COLO829 (cell line): ENCODE data around the gene CA10.

ENCODE experiments used
- DNase-seq: peaks from one replicate; pipeline ENCODE4 v3.0.0; 2012; ENCODE audit warnings: low spot score

The CA10 gene

GRCh38 chr17:52047086-52047485 lies 111.4 kb downstream of the CA10 start:
- DNase-seq = no peak

- DNase-seq = no peak
Observed at GRCh38 chr17:52041123-52041617, 117.3 kb downstream of the CA10 start.

GRCh38 chr17:52036416-52036815 lies 122.1 kb downstream of the CA10 start:
- no peak for DNase-seq

GRCh38 chr17:52035336-52035915 lies 123.1 kb downstream of the CA10 start:
- no peak for DNase-seq

GRCh38 chr17:52032454-52032853 lies 126.1 kb downstream of the CA10 start:
- no peak for DNase-seq

GRCh38 chr17:52030052-52030451 lies 128.5 kb downstream of the CA10 start:
- DNase-seq = no peak

GRCh38 chr17:52027620-52028295 lies 130.8 kb downstream of the CA10 start:
- DNase-seq = no peak

- DNase-seq = no peak
Observed at GRCh38 chr17:52027081-52027480, 131.4 kb downstream of the CA10 start.

GRCh38 chr17:52026075-52026474 lies 132.4 kb downstream of the CA10 start:
- DNase-seq = no peak

- no peak for DNase-seq
Observed at GRCh38 chr17:52025236-52025635, 133.3 kb downstream of the CA10 start.

GRCh38 chr17:52024300-52024870 lies 134.1 kb downstream of the CA10 start:
- no peak for DNase-seq

- no peak for DNase-seq
Observed at GRCh38 chr17:52011064-52011463, 147.4 kb downstream of the CA10 start.

GRCh38 chr17:51999654-52000053 lies 158.9 kb downstream of the CA10 start:
- DNase-seq = no peak

GRCh38 chr17:51997723-51998122 lies 160.8 kb downstream of the CA10 start:
- DNase-seq = no peak

GRCh38 chr17:51995797-51996403 lies 162.6 kb downstream of the CA10 start:
- DNase-seq = no peak

GRCh38 chr17:51992864-51993416 lies 165.6 kb downstream of the CA10 start:
- no peak for DNase-seq

GRCh38 chr17:51971121-51971520 lies 187.4 kb downstream of the CA10 start:
- no peak for DNase-seq

- no peak for DNase-seq
Observed at GRCh38 chr17:51961689-51962088, 196.8 kb downstream of the CA10 start.

GRCh38 chr17:51957786-51958185 lies 200.7 kb downstream of the CA10 start:
- DNase-seq = no peak

- DNase-seq = no peak
Observed at GRCh38 chr17:51955245-51955644, 203.3 kb downstream of the CA10 start.

GRCh38 chr17:51954232-51954765 lies 204.2 kb downstream of the CA10 start:
- no peak for DNase-seq

- DNase-seq = no peak
Observed at GRCh38 chr17:51951741-51952140, 206.8 kb downstream of the CA10 start.

- DNase-seq = no peak
Observed at GRCh38 chr17:51948128-51948527, 210.4 kb downstream of the CA10 start.
